OCI-LY3 (cell line): ENCODE results near the gene MRTFA.

Experiments
- H2AFZ ChIP-seq: fragments of 200-600, 300-600 bp; shearing (Covaris generic); 2 replicates; pipeline ENCODE4 v1.6.0; 2014; ENCODE audit warnings: antibody characterized with exemption, low read depth, low read length
- H3K27ac ChIP-seq: fragments of 200-600, 300-600 bp; sonication (generic); 2 replicates; pipeline ENCODE4 v1.5.1; 2014; ENCODE audit warnings: mild to moderate bottlenecking, low read length, moderate library complexity, mixed read lengths
- H3K27me3 ChIP-seq: fragments of 200-600, 300-600 bp; sonication (generic); 2 replicates; pipeline ENCODE4 v1.6.1; 2014; ENCODE audit warnings: low read depth, low read length, mixed read lengths
- H3K36me3 ChIP-seq: fragments of 200-600, 300-600 bp; sonication (generic); replicated peaks from 2 replicates; pipeline ENCODE3; 2014; ENCODE audit warnings: low read depth, low read length, mixed read lengths
- H3K4me1 ChIP-seq: fragments of 300-600, 200-600 bp; sonication (generic); 2 replicates; pipeline ENCODE4 v1.6.1; 2014; ENCODE audit warnings: low read length, mixed read lengths
- H3K4me2 ChIP-seq: fragments of 200-600, 300-600 bp; sonication (generic); 2 replicates; pipeline ENCODE4 v1.6.1; 2014; ENCODE audit warnings: low read length, mixed read lengths
- H3K4me3 ChIP-seq: fragments of 300-600, 200-600 bp; sonication (generic); 2 replicates; pipeline ENCODE4 v1.5.1; 2014; ENCODE audit warnings: antibody characterized with exemption, mild to moderate bottlenecking, low read length, moderate library complexity
- H3K79me2 ChIP-seq: fragments of 300-600, 200-600 bp; shearing (Covaris generic); 2 replicates; pipeline ENCODE4 v1.6.1; 2014; ENCODE audit warnings: mild to moderate bottlenecking, low read length, mixed read lengths
- H3K9ac ChIP-seq: fragments of 300-600, 200-600 bp; shearing (Covaris generic); 2 replicates; pipeline ENCODE4 v1.6.0; 2014; ENCODE audit warnings: mild to moderate bottlenecking, low read length, moderate library complexity
- H3K9me3 ChIP-seq: fragments of 200-600, 300-600 bp; shearing (Covaris generic); 2 replicates; pipeline ENCODE4 v1.6.1; 2014; ENCODE audit warnings: low read length, mixed read lengths; ENCODE audit not compliant: insufficient read depth
- H4K20me1 ChIP-seq: fragments of 200-600, 300-600 bp; sonication (generic); 2 replicates; pipeline ENCODE4 v1.6.1; 2016; ENCODE audit warnings: low read length, mixed read lengths; ENCODE audit not compliant: insufficient read depth
- CTCF ChIP-seq: fragments of 200-600, 300-600 bp; sonication (generic); IDR thresholded peaks from 2 replicates; pipeline ENCODE4 v1.5.1; 2014; ENCODE audit warnings: antibody characterized with exemption, low read length, low read depth
- EZH2phosphoT487 ChIP-seq: fragments of 200-600 bp; shearing (Covaris generic); IDR thresholded peaks from 2 replicates; pipeline ENCODE4 v1.6.1; 2018; ENCODE audit warnings: antibody characterized with exemption, mixed run types, low read depth

The MRTFA gene

GRCh38 chr22:40648386-40648785, 11.9 kb upstream of the MRTFA start:
- H3K27ac ChIP-seq: no peak overlapping the region
- H3K79me2 ChIP-seq: peaks cover 8% of the 10 kb centered on the region; the same call in 1 of the 2 replicates
- H2AFZ ChIP-seq: peak overlapping the region; percentile 91
- H3K27me3 ChIP-seq: no peaks in the 10 kb centered on the region
- H3K4me3 ChIP-seq: peak overlapping the region; percentile 31
- peaks cover 38% of the 10 kb centered on the region for H3K4me1 ChIP-seq
- no peaks in the 10 kb centered on the region for H3K9me3 ChIP-seq
- H4K20me1 ChIP-seq: no peaks in the 10 kb centered on the region
- no peak overlapping the region for H3K9ac ChIP-seq
- peak overlapping the region; percentile 56 for H3K4me2 ChIP-seq
- H3K36me3 ChIP-seq: no peaks in the 10 kb centered on the region
- TF ChIP-seq EZH2phosphoT487 (no peak), CTCF (no peak)

- no peaks in the 10 kb centered on the region for H4K20me1 ChIP-seq
- H3K4me2 ChIP-seq: peak overlapping the region; percentile 86
- H3K9me3 ChIP-seq: no peaks in the 10 kb centered on the region
- H3K27ac ChIP-seq: no peak overlapping the region
- peak overlapping the region; percentile 73 for H3K4me3 ChIP-seq
- H3K79me2 ChIP-seq: no peaks in the 10 kb centered on the region
- no peaks in the 10 kb centered on the region for H3K27me3 ChIP-seq
- TF ChIP-seq CTCF (no peak), EZH2phosphoT487 (no peak)
- H2AFZ ChIP-seq: peak overlapping the region; percentile 61
- peaks cover 25% of the 10 kb centered on the region for H3K4me1 ChIP-seq
- peak overlapping the region; percentile 58 for H3K9ac ChIP-seq
- H3K36me3 ChIP-seq: no peaks in the 10 kb centered on the region
Observed at GRCh38 chr22:40645579-40646197, 9.2 kb upstream of the MRTFA start.

GRCh38 chr22:40642316-40642715, 5.8 kb upstream of the MRTFA start:
- Histone ChIP-seq H3K4me3 (no peak overlapping the region), H3K9ac (no peak overlapping the region), H3K9me3 (no peaks in the 10 kb centered on the region), H3K27me3 (no peaks in the 10 kb centered on the region), H4K20me1 (no peaks in the 10 kb centered on the region), H3K4me1 (peaks cover 17% of the 10 kb centered on the region), H3K36me3 (no peaks in the 10 kb centered on the region), H3K27ac (no peak overlapping the region), H2AFZ (no peak overlapping the region), H3K4me2 (no peak overlapping the region), H3K79me2 (no peaks in the 10 kb centered on the region)
- no peak for TF ChIP-seq CTCF
- no peak for TF ChIP-seq EZH2phosphoT487

- Histone ChIP-seq H3K4me1 (peaks cover 10% of the 10 kb centered on the region), H3K4me3 (no peak overlapping the region), H2AFZ (no peak overlapping the region), H4K20me1 (no peaks in the 10 kb centered on the region), H3K4me2 (no peak overlapping the region), H3K36me3 (no peaks in the 10 kb centered on the region), H3K27me3 (no peaks in the 10 kb centered on the region), H3K9ac (no peak overlapping the region), H3K79me2 (peaks cover 2% of the 10 kb centered on the region; the same call in 1 of the 2 replicates), H3K9me3 (no peaks in the 10 kb centered on the region), H3K27ac (no peak overlapping the region)
- TF ChIP-seq CTCF (no peak), EZH2phosphoT487 (no peak)
Observed at GRCh38 chr22:40641269-40641668, 4.8 kb upstream of the MRTFA start.
